HEK293 (cell line): Measurements from ENCODE around the gene MED29.
A peak's percentile ranks its signal among the peaks of the same experiment; 100 is the strongest.

Experiments
- CTCF ChIA-PET: fragments of 350-600 bp; formaldehyde crosslinking; extraction: SDS; loops from one replicate; lab custom pipeline; 2021; ENCODE audit warnings: antibody characterized with exemption; lab: Yijun Ruan, JAX
- POLR2A ChIA-PET: fragments of 300-600 bp; formaldehyde crosslinking; extraction: SDS; loops from one replicate; lab custom pipeline; 2020; ENCODE audit warnings: antibody characterized with exemption, inconsistent platforms; lab: Yijun Ruan, JAX
- H3K27ac ChIP-seq: fragments of 200-500 bp; sonication (Bioruptor generic); 2 replicates; pipeline ENCODE4 v1.5.1; 2014; ENCODE audit warnings: low read depth, low read length, control low read depth, inconsistent platforms; ENCODE audit errors: extremely low read depth
- H3K36me3 ChIP-seq, 2 experiments: fragments of 200-500 bp in 1 of 2; sonication (Bioruptor generic) in 1 of 2; 1 replicate in 1 of 2; 2 replicates in 1 of 2; pipeline ENCODE4 v1.5.1; 2014 to 2017; ENCODE audit warnings: inconsistent platforms in 2 of 2, low read length in 2 of 2; ENCODE audit not compliant: control insufficient read depth in 2 of 2, insufficient read depth in 1 of 2
- H3K4me1 ChIP-seq: fragments of 200-500 bp; sonication (Bioruptor generic); 2 replicates; pipeline ENCODE4 v1.5.1; 2014; ENCODE audit warnings: mild to moderate bottlenecking, low read length, inconsistent platforms; ENCODE audit not compliant: control insufficient read depth, insufficient read depth
- H3K4me3 ChIP-seq: 2 replicates; pipeline ENCODE4 v1.5.1; 2011; ENCODE audit warnings: low read depth, mild to moderate bottlenecking, control low read depth, low read length, moderate library complexity
- H3K9me3 ChIP-seq: fragments of 200-500 bp; sonication (Bioruptor generic); 2 replicates; pipeline ENCODE4 v1.5.1; 2014; ENCODE audit warnings: low read depth, low read length, inconsistent platforms; ENCODE audit not compliant: control insufficient read depth, insufficient read depth
- GFI1B ChIP-seq: fragments of 450-650 bp; formaldehyde crosslinking; IDR thresholded peaks from 2 replicates; pipeline ENCODE4 v1.5.1; 2016; ENCODE audit warnings: missing biosample characterization, missing genetic modification characterization
- KLF1 ChIP-seq: fragments of 450-650 bp; formaldehyde crosslinking; IDR thresholded peaks from 2 replicates; pipeline ENCODE4 v1.5.1; 2016; ENCODE audit warnings: missing biosample characterization, missing genetic modification characterization
- MZF1 ChIP-seq: fragments of 450-650 bp; formaldehyde crosslinking; IDR thresholded peaks from 2 replicates; pipeline ENCODE4 v1.5.1; 2017; ENCODE audit warnings: missing biosample characterization, missing genetic modification characterization, borderline replicate concordance
- SALL2 ChIP-seq: fragments of 450-650 bp; formaldehyde crosslinking; IDR thresholded peaks from 2 replicates; pipeline ENCODE4 v1.5.0; 2017; ENCODE audit warnings: missing biosample characterization, mild to moderate bottlenecking, missing genetic modification characterization, borderline replicate concordance
- ZBTB17 ChIP-seq: fragments of 450-650 bp; formaldehyde crosslinking; IDR thresholded peaks from 2 replicates; pipeline ENCODE4 v1.5.1; 2016; ENCODE audit warnings: missing biosample characterization, missing genetic modification characterization
- ZFP41 ChIP-seq: fragments of 450-650 bp; formaldehyde crosslinking; IDR thresholded peaks from 2 replicates; pipeline ENCODE4 v1.5.1; 2016; ENCODE audit warnings: missing biosample characterization, missing genetic modification characterization, borderline replicate concordance
- ZIC2 ChIP-seq: fragments of 450-650 bp; formaldehyde crosslinking; IDR thresholded peaks from 2 replicates; pipeline ENCODE4 v1.5.1; 2016; ENCODE audit warnings: missing biosample characterization, missing genetic modification characterization
- ZNF157 ChIP-seq: fragments of 450-650 bp; formaldehyde crosslinking; IDR thresholded peaks from 2 replicates; pipeline ENCODE4 v1.5.1; 2016; ENCODE audit warnings: missing biosample characterization, missing genetic modification characterization
- ZNF169 ChIP-seq: fragments of 450-650 bp; formaldehyde crosslinking; IDR thresholded peaks from 2 replicates; pipeline ENCODE4 v1.5.1; 2016; ENCODE audit warnings: missing biosample characterization, missing genetic modification characterization
- ZNF184 ChIP-seq: fragments of 450-650 bp; IDR thresholded peaks from 2 replicates; pipeline ENCODE4 v1.5.1; 2018; ENCODE audit warnings: missing biosample characterization, mild to moderate bottlenecking, missing genetic modification characterization
- ZNF202 ChIP-seq: fragments of 450-650 bp; formaldehyde crosslinking; IDR thresholded peaks from 2 replicates; pipeline ENCODE4 v1.5.1; 2016; ENCODE audit warnings: missing biosample characterization, missing genetic modification characterization, borderline replicate concordance
- ZNF211 ChIP-seq: fragments of 450-650 bp; formaldehyde crosslinking; IDR thresholded peaks from 2 replicates; pipeline ENCODE4 v1.5.1; 2016; ENCODE audit warnings: low read depth, missing biosample characterization, missing genetic modification characterization
- ZNF292 ChIP-seq: fragments of 450-650 bp; formaldehyde crosslinking; IDR thresholded peaks from 2 replicates; pipeline ENCODE4 v1.5.1; 2016; ENCODE audit warnings: low read depth, missing biosample characterization, missing genetic modification characterization, borderline replicate concordance
- ZNF350 ChIP-seq: fragments of 450-650 bp; formaldehyde crosslinking; IDR thresholded peaks from 2 replicates; pipeline ENCODE4 v1.5.0; 2017; ENCODE audit warnings: missing biosample characterization, mild to moderate bottlenecking, missing genetic modification characterization
- ZNF530 ChIP-seq: fragments of 450-650 bp; formaldehyde crosslinking; IDR thresholded peaks from 2 replicates; pipeline ENCODE4 v1.5.1; 2016; ENCODE audit warnings: low read depth, missing biosample characterization, missing genetic modification characterization
- ZNF544 ChIP-seq: fragments of 450-650 bp; formaldehyde crosslinking; IDR thresholded peaks from 2 replicates; pipeline ENCODE4 v1.5.0; 2017; ENCODE audit warnings: missing biosample characterization, missing genetic modification characterization
- ZNF548 ChIP-seq: fragments of 450-650 bp; formaldehyde crosslinking; IDR thresholded peaks from 2 replicates; pipeline ENCODE4 v1.5.1; 2016; ENCODE audit warnings: missing biosample characterization, missing genetic modification characterization
- ZNF561 ChIP-seq: fragments of 450-650 bp; IDR thresholded peaks from 2 replicates; pipeline ENCODE4 v1.5.1; 2018; ENCODE audit warnings: missing biosample characterization, missing genetic modification characterization, borderline replicate concordance
- ZNF600 ChIP-seq: fragments of 450-650 bp; formaldehyde crosslinking; IDR thresholded peaks from 2 replicates; pipeline ENCODE4 v1.5.1; 2016; ENCODE audit warnings: missing biosample characterization, missing genetic modification characterization
- ZNF624 ChIP-seq: fragments of 450-650 bp; formaldehyde crosslinking; IDR thresholded peaks from 2 replicates; pipeline ENCODE4 v1.5.1; 2017; ENCODE audit warnings: missing biosample characterization, missing genetic modification characterization
- ZNF654 ChIP-seq: fragments of 450-650 bp; formaldehyde crosslinking; IDR thresholded peaks from 2 replicates; pipeline ENCODE4 v1.5.1; 2016; ENCODE audit warnings: low read depth, missing biosample characterization, missing genetic modification characterization
- ZNF785 ChIP-seq: fragments of 450-650 bp; formaldehyde crosslinking; IDR thresholded peaks from 2 replicates; pipeline ENCODE4 v1.5.1; 2016; ENCODE audit warnings: missing biosample characterization, missing genetic modification characterization
- ZNF843 ChIP-seq: fragments of 450-650 bp; formaldehyde crosslinking; IDR thresholded peaks from 2 replicates; pipeline ENCODE4 v1.5.1; 2016; ENCODE audit warnings: missing biosample characterization, missing genetic modification characterization
- TF ChIP-seq, protein P1 (sequence below): fragments of 450-650 bp; formaldehyde crosslinking; IDR thresholded peaks from 2 replicates; pipeline ENCODE4 v1.5.1; 2016; ENCODE audit warnings: missing biosample characterization, missing genetic modification characterization
- TF ChIP-seq, protein P2 (sequence below): fragments of 450-650 bp; formaldehyde crosslinking; IDR thresholded peaks from 2 replicates; pipeline ENCODE4 v1.5.1; 2017; ENCODE audit warnings: missing biosample characterization, mild to moderate bottlenecking, missing genetic modification characterization, moderate library complexity

The MED29 gene

DNA sequence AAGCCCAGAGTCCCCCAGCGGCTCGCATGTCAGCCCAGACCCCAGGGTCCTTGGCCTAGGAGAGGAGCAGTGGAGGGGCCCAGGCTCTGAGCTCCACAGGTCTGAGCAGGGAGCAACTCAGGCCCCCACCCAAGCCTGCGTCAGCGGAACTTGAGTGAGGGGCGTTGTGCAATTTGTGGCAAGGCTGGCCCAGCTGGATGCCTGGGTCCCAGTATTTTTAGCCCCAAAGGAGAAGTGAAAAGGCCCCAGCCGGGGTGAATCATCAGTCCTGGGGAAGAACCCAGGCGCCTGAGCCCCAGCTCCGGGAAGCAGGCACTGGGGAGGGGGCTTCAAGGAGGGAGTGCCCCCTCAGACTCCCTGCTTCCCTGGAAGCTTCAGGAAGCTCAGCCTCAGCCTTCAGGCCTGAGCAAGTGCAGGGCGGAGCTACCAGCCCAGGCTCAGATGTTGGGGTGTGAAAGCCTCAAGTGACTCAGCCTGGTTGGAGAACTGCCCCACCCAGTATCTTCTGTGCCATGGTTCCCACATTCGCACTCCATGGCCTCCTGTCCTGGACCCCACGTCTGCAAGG lies 7.2 kb downstream of the MED29 start:
- Histone ChIP-seq H3K9me3 (no peaks in the 10 kb centered on the region), H3K4me3 (no peak overlapping the region), H3K36me3 (peaks cover 30 to 36% of the 10 kb centered on the region in 2 experiments), H3K4me1 (peaks cover 17% of the 10 kb centered on the region), H3K27ac (peak overlapping the region; percentile 3; the same call in 1 of the 2 replicates)
- ChIA-PET POLR2A (interaction anchor here (0.5 to 5.7 kb wide), 13 partner anchors 9 to 190 kb away, joined by 3 to 56 read pairs (median 4); partner anchors contain the start of genes PLEKHG2, RPS16, SAMD4B and SUPT5H), CTCF (interaction anchor here (0.6 to 5.1 kb wide), 54 partner anchors 9 to 996 kb away, joined by 3 to 144 read pairs (median 4); partner anchors contain the start of genes DLL3, EID2B, FAM98C and PLEKHG2)
- TF ChIP-seq, protein P1, sequence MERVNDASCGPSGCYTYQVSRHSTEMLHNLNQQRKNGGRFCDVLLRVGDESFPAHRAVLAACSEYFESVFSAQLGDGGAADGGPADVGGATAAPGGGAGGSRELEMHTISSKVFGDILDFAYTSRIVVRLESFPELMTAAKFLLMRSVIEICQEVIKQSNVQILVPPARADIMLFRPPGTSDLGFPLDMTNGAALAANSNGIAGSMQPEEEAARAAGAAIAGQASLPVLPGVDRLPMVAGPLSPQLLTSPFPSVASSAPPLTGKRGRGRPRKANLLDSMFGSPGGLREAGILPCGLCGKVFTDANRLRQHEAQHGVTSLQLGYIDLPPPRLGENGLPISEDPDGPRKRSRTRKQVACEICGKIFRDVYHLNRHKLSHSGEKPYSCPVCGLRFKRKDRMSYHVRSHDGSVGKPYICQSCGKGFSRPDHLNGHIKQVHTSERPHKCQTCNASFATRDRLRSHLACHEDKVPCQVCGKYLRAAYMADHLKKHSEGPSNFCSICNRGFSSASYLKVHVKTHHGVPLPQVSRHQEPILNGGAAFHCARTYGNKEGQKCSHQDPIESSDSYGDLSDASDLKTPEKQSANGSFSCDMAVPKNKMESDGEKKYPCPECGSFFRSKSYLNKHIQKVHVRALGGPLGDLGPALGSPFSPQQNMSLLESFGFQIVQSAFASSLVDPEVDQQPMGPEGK (tag by site-specific recombination) = 0 out of 2 replicates have a peak, but pooled peaks have one; percentile 18
- TF ChIP-seq ZNF211 (tag by site-specific recombination) (no peak), ZNF600 (no peak), ZNF843 (no peak), KLF1 (tag by site-specific recombination) (peak; percentile 80), ZNF169 (no peak), ZNF157 (tag by site-specific recombination) (no peak), MZF1 (no peak), ZNF292 (tag by site-specific recombination) (no peak), ZNF184 (tag by site-specific recombination) (peak; percentile 94), ZNF654 (tag by site-specific recombination) (no peak), SALL2 (tag by site-specific recombination) (no peak), ZNF624 (tag by site-specific recombination) (no peak), ZNF548 (tag by site-specific recombination) (no peak), ZNF561 (tag by site-specific recombination) (no peak), ZFP41 (tag by site-specific recombination) (no peak), ZNF530 (no peak), ZNF544 (tag by site-specific recombination) (no peak), ZNF202 (tag by site-specific recombination) (no peak), ZNF785 (tag by site-specific recombination) (0 out of 2 replicates have a peak, but pooled peaks have one; percentile 9)
- TF ChIP-seq, protein P2, sequence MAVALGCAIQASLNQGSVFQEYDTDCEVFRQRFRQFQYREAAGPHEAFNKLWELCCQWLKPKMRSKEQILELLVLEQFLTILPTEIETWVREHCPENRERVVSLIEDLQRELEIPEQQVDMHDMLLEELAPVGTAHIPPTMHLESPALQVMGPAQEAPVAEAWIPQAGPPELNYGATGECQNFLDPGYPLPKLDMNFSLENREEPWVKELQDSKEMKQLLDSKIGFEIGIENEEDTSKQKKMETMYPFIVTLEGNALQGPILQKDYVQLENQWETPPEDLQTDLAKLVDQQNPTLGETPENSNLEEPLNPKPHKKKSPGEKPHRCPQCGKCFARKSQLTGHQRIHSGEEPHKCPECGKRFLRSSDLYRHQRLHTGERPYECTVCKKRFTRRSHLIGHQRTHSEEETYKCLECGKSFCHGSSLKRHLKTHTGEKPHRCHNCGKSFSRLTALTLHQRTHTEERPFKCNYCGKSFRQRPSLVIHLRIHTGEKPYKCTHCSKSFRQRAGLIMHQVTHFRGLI = no peak

DNA sequence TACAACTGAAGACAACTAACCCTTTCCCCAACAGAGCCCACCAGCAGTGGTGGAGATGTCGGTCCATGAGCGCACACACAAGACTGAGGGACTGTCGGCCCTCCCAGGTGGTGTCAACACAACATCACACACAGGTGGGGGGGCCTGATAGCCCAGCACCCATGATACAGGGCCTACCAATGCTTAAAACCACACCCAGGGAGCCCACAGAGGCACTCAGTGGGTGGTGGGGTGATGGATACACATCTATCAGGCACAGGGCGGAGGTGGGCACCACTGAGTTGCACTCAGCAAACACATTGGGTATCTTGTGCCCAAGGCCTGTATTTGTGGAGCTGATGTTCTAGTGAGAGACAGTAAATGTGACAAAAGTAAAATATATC lies 8.5 kb downstream of the MED29 start:
- no peak overlapping the region for H3K4me3 ChIP-seq
- ChIA-PET POLR2A (interaction anchor here (1.0 to 11.2 kb wide), 3 partner anchors 8 to 36 kb away, joined by 4 to 175 read pairs (median 56); partner anchors contain the start of genes MED29, PAF1, RPS16 and ZFP36), CTCF (interaction anchor here (0.5 to 4.1 kb wide), 7 partner anchors 8 to 297 kb away, joined by 3 to 63 read pairs (median 3); partner anchors contain the start of genes PLEKHG2 and ZFP36)
- peaks cover 25% of the 10 kb centered on the region for H3K4me1 ChIP-seq
- peak overlapping the region; percentile 33; the same call in 1 of the 2 replicates for H3K27ac ChIP-seq
- peaks cover 22 to 26% of the 10 kb centered on the region in 2 experiments for H3K36me3 ChIP-seq
- TF ChIP-seq ZNF169 (no peak), GFI1B (tag by site-specific recombination) (no peak), ZBTB17 (tag by site-specific recombination) (no peak), ZNF350 (tag by site-specific recombination) (no peak), ZIC2 (tag by site-specific recombination) (peak; percentile 51)
- no peaks in the 10 kb centered on the region for H3K9me3 ChIP-seq
